H1 (cell line): ENCODE data around the gene CEP192. TPM values are rescaled to one million over a fixed set of nuclear protein-coding genes. Genes with fewer than 3 reads are reported as not detected.

Experiments
- CREB1 ChIP-seq: IDR thresholded peaks from 2 replicates; pipeline ENCODE4 v1.6.1; 2012; ENCODE audit warnings: inconsistent platforms
- E2F6 ChIP-seq: IDR thresholded peaks from 2 replicates; pipeline ENCODE4 v1.6.1; 2012; ENCODE audit warnings: inconsistent platforms
- HDAC2 ChIP-seq, 2 experiments: fragments of 300-600 bp in 1 of 2; sonication (generic) in 1 of 2; IDR thresholded peaks; 2 replicates each; pipeline ENCODE4 v1.6.1; 2011 to 2012; ENCODE audit warnings: low read depth in 2 of 2, low read length in 2 of 2, mild to moderate bottlenecking in 2 of 2, moderate library complexity in 2 of 2, borderline replicate concordance in 1 of 2, inconsistent platforms in 1 of 2
- SAP30 ChIP-seq: fragments of 300-600 bp; sonication (generic); IDR thresholded peaks from 2 replicates; pipeline ENCODE4 v1.7.1; 2012; ENCODE audit warnings: low read length, moderate library complexity, mild to moderate bottlenecking, inconsistent platforms; ENCODE audit not compliant: insufficient read depth, insufficient replicate concordance
- polyA plus RNA-seq, 7 experiments: library from polyadenylated mRNA; depleted of rRNA in 3 of 7; stranded (reverse) in 5 of 7; unstranded in 2 of 7; fragments of >200 nt in 5 of 7; fragments of 200-250 nt in 2 of 7; gene quantifications; 1 replicate in 5 of 7; 2 replicates in 1 of 7; 4 replicates in 1 of 7; pipeline versions ENCODE4 v1.2.1 to v1.2.3, GENCODE V29; 2011 to 2013; ENCODE audit warnings: missing spikeins in 2 of 7, mixed read lengths in 2 of 7
- total RNA-seq: library from RNA; stranded (reverse); fragmentation: NEBNext Ultra II Directional; extraction: Animal tissue kit (Norgen Biotek cat#: 25700); gene quantifications from 2 replicates; pipeline ENCODE4 v1.2.1, GENCODE V29; 2021

CEP192 gene
- total and polyA plus RNA-seq, 2 of the 8 experiments (the other 6 are each of a cell fraction or from before 2014, with no cell fraction given) = 13.4 to 23.1 TPM

- TF ChIP-seq HDAC2 (IDR thresholded peaks at IDR 0.05; ENCODE audit: borderline replicate concordance in 1 of 2, low read depth in 2 of 2, low read length in 2 of 2) (0 out of 4 replicates have a peak, but pooled peaks of 1 of the 2 experiments have one; percentile 37), SAP30 (peak; percentile 93), E2F6 (peak; percentile 64; the same call in 1 of the 2 replicates), CREB1 (no peak; the same call in 1 of the 2 replicates)
Observed at GRCh38 chr18:12947285-12948049, 43.7 kb upstream of the CEP192 start, which contains the start of gene SEH1L (continued).
